ENCODE measurements around the gene FRMD1.

DNA sequence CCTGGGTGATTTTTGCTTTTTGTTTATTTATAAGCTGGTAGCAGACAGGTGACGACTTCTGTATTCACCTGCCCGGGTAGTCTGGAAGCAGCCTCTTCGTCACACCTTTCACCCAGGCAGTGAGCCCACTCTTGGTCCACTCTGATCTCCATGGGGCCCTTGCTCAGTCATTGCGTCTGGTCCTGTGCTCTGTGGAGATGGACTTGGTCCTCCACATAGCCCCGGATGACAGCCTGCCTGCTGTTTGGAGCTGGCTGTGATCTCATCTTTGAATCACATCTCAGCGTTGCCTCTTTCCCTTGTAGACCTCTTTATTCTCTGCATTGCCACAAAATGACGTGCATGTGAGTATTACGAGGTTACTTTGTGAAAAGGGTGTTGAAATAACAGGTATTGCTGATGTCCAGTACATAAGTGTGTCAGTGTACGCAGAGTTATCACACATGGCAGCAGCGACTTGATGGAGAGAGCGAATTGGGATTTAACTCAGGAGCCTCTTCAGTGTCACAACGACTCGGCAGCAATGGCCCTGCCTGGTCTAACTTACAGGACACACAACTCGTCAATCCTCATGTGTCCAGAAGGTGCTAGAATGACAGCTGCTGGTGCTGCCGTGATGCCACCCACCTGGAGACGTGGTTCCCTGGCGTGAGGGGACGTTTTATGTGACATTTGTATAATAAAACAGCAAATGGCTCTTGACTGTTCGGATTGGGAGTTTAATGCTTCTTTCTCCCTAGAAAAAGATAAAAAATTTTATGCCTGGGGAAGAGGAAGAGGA lies 24.2 kb upstream of the FRMD1 start:
- TF ChIP-seq FOS (IDR thresholded peaks at IDR 0.05; ENCODE audit: borderline replicate concordance, extremely low read depth, insufficient read length) (no peak), EZH2 (IDR thresholded peaks at IDR 0.05; ENCODE audit: borderline replicate concordance, control insufficient read depth, low read depth, low read length) (no peak), CTCF (IDR thresholded peaks at IDR 0.05 in 2 of 3, conservative IDR thresholded peaks at IDR 0.05 in 1 of 3; ENCODE audit: control insufficient read depth in 2 of 3, extremely low read depth in 1 of 3, insufficient read depth in 1 of 3, low read depth in 3 of 3, low read length in 3 of 3) (no peak), SP1 (IDR thresholded peaks at IDR 0.05; ENCODE audit: low read depth, low read length) (no peak), MTA2 (IDR thresholded peaks at IDR 0.05; ENCODE audit: low read depth) (no peak), SUZ12 (IDR thresholded peaks at IDR 0.05; ENCODE audit: unreplicated experiment) (no peak), NFXL1 (IDR thresholded peaks at IDR 0.05; ENCODE audit: borderline replicate concordance) (no peak)
- TF ChIP-seq, protein P1, sequence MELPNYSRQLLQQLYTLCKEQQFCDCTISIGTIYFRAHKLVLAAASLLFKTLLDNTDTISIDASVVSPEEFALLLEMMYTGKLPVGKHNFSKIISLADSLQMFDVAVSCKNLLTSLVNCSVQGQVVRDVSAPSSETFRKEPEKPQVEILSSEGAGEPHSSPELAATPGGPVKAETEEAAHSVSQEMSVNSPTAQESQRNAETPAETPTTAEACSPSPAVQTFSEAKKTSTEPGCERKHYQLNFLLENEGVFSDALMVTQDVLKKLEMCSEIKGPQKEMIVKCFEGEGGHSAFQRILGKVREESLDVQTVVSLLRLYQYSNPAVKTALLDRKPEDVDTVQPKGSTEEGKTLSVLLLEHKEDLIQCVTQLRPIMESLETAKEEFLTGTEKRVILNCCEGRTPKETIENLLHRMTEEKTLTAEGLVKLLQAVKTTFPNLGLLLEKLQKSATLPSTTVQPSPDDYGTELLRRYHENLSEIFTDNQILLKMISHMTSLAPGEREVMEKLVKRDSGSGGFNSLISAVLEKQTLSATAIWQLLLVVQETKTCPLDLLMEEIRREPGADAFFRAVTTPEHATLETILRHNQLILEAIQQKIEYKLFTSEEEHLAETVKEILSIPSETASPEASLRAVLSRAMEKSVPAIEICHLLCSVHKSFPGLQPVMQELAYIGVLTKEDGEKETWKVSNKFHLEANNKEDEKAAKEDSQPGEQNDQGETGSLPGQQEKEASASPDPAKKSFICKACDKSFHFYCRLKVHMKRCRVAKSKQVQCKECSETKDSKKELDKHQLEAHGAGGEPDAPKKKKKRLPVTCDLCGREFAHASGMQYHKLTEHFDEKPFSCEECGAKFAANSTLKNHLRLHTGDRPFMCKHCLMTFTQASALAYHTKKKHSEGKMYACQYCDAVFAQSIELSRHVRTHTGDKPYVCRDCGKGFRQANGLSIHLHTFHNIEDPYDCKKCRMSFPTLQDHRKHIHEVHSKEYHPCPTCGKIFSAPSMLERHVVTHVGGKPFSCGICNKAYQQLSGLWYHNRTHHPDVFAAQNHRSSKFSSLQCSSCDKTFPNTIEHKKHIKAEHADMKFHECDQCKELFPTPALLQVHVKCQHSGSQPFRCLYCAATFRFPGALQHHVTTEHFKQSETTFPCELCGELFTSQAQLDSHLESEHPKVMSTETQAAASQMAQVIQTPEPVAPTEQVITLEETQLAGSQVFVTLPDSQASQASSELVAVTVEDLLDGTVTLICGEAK (IDR thresholded peaks at IDR 0.05; ENCODE audit: borderline replicate concordance) = no peak
